ENCODE data around the gene RAB30. TPM values are rescaled to one million over a fixed set of nuclear protein-coding genes. Genes with fewer than 3 reads are reported as not detected.

The RAB30 gene
- total and polyA plus RNA-seq, 12 donors = 2.5 to 29.4 (median 21.7) TPM

- H3K27ac ChIP-seq = peak overlapping the region in 3 of 10 donors; percentile 10 to 32 (median 19)
- ATAC-seq (no peak), DNase-seq (no peak)
- H3K36me3 ChIP-seq = peaks cover 0 to 58% (median 11%) of the 10 kb centered on the region in 9 donors
- WGBS, 2 donors = 73 to 78% methylated on average over 7 of the region's 7 CpGs
- H3K4me3 ChIP-seq = no peak overlapping the region
- H3K9me3 ChIP-seq = no peaks in the 10 kb centered on the region
- no peaks in the 10 kb centered on the region for H3K27me3 ChIP-seq
- H3K4me1 ChIP-seq = peaks cover 0 to 59% (median 24%) of the 10 kb centered on the region in 9 donors
- TF ChIP-seq CTCF (IDR thresholded peaks at IDR 0.05) = no peak
- intact Hi-C loops (cut with DNase I) = loop anchor here in 3 of 10 donors (10.0 kb wide), 3 partner anchors 46 to 176 kb away; partner anchors contain the start of genes DDIAS (in 1 of the 3) and PRCP (in 1 of the 3)
Measured at GRCh38 chr11:82988936-82989627, 82.6 kb downstream of the RAB30 start.

GRCh38 chr11:82987997-82988396 lies 83.7 kb downstream of the RAB30 start:
- no peak overlapping the region for H3K27ac ChIP-seq
- no peak overlapping the region for H3K4me3 ChIP-seq
- intact Hi-C loops (cut with DNase I) = loop anchor here in 3 of 10 donors (10.0 kb wide), 3 partner anchors 47 to 177 kb away; partner anchors contain the start of genes DDIAS (in 1 of the 3) and PRCP (in 1 of the 3)
- TF ChIP-seq CTCF (IDR thresholded peaks at IDR 0.05) = no peak
- H3K4me1 ChIP-seq = peaks cover 0 to 48% (median 17%) of the 10 kb centered on the region in 9 donors
- peaks cover 0 to 59% (median 16%) of the 10 kb centered on the region in 9 donors for H3K36me3 ChIP-seq
- 83 to 85% methylated on average over 2 of the region's 2 CpGs for WGBS, 2 donors
- ATAC-seq (no peak), DNase-seq (no peak)
- no peaks in the 10 kb centered on the region for H3K27me3 ChIP-seq
- no peaks in the 10 kb centered on the region for H3K9me3 ChIP-seq

- DNase-seq (no peak), ATAC-seq (no peak)
- H3K4me3 ChIP-seq = no peak overlapping the region
- H3K27ac ChIP-seq = no peak overlapping the region
- H3K27me3 ChIP-seq = no peaks in the 10 kb centered on the region
- peaks cover 0 to 69% (median 17%) of the 10 kb centered on the region in 9 donors for H3K36me3 ChIP-seq
- peaks cover 0 to 35% (median 2%) of the 10 kb centered on the region in 9 donors for H3K4me1 ChIP-seq
- 73 to 77% methylated on average over 3 of the region's 3 CpGs for WGBS, 2 donors
- H3K9me3 ChIP-seq = no peaks in the 10 kb centered on the region
- intact Hi-C loops (cut with DNase I) = loop anchor here in 3 of 10 donors (10.0 kb wide), 3 partner anchors 48 to 178 kb away; partner anchors contain the start of genes DDIAS (in 1 of the 3) and PRCP (in 1 of the 3)
- no peak for TF ChIP-seq CTCF (IDR thresholded peaks at IDR 0.05)
Measured at GRCh38 chr11:82986446-82986845, 85.3 kb downstream of the RAB30 start.

- ATAC-seq (no peak), DNase-seq (no peak)
- H3K36me3 ChIP-seq = peaks cover 0 to 62% (median 22%) of the 10 kb centered on the region in 9 donors
- peaks cover 0 to 29% (median 14%) of the 10 kb centered on the region in 9 donors for H3K4me1 ChIP-seq
- H3K9me3 ChIP-seq = no peaks in the 10 kb centered on the region
- intact Hi-C loops (cut with DNase I) = loop anchor here in 3 of 10 donors (10.0 kb wide), 3 partner anchors 53 to 183 kb away; partner anchors contain the start of genes DDIAS (in 1 of the 3) and PRCP (in 1 of the 3)
- TF ChIP-seq CTCF (IDR thresholded peaks at IDR 0.05) = no peak
- 95 to 97% methylated on average over 6 of the region's 6 CpGs for WGBS, 2 donors
- H3K27me3 ChIP-seq = no peaks in the 10 kb centered on the region
- no peak overlapping the region for H3K27ac ChIP-seq
- H3K4me3 ChIP-seq = no peak overlapping the region
Measured at GRCh38 chr11:82981852-82982251, 89.8 kb downstream of the RAB30 start.

All from heart right ventricle (tissue), 16 donors.